ENCODE data around the gene ZNF438.

ZNF438 gene

DNA sequence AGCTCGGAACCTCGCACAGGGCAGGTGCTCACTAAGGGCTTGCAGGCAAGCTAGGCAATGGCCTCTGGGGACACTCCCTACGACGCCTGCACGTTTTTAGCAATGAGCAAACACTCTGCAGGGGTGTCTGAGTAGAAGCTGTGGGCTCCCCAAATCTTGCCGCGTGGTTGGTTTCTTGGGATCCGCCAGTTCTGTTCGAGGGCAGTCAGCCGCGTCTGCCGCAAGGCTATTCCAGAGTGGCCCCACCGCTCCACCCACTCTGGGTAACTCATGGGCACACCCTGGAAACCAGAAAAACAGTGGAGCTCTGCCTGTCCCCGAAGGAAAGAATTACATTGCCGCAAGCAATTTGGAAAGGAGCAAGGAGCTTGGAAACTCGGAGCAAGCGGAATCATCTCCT lies 212.8 kb downstream of the ZNF438 start:
- H3K4me3 ChIP-seq (ENCODE audit: low read length) = no peak overlapping the region
- no peak for DNase-seq (ENCODE audit: low read depth)
- TF ChIP-seq CTCF (conservative IDR thresholded peaks at IDR 0.05; ENCODE audit: low read depth, low read length) = no peak

DNA sequence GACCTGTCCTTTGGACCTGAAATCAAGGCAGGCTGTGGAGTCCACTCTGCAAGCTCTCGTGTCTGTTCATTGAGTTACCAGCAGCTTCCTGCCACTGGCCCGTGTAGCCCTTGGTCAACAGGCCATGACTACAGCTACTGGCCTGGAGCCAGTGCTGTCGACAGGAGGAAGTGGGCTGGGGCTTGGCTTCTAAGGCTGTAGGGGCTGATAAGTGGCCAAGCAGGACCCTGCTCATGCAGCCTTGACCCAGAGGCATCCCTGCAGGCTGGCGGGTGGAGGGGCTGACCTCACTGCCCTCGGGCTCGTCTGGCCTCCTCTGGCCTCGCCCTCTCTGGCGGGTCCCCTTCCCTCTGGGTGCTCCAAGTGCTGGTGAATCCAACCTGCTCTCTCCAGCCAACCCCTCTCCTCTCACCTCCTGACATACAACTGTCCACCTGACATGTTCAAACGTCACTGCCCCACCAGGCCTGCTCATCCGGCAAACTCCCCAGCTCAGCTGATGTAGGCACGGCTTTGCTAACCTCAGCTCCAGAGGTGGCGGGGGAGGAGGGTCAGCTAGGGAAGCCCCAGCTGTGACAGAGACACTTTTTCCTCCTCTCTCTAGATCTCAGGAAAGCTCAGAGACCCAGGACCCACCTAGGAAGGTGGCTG lies 213.5 kb downstream of the ZNF438 start:
- no peak for TF ChIP-seq CTCF (conservative IDR thresholded peaks at IDR 0.05; ENCODE audit: low read depth, low read length)
- DNase-seq (ENCODE audit: low read depth) = no peak

GRCh38 chr10:30817541-30817940 lies 214.1 kb downstream of the ZNF438 start:
- H3K4me3 ChIP-seq (ENCODE audit: low read length) = no peak overlapping the region
- TF ChIP-seq CTCF (conservative IDR thresholded peaks at IDR 0.05; ENCODE audit: low read depth, low read length) = no peak
- DNase-seq (ENCODE audit: low read depth) = no peak

More for the DNA sequence above, 213.5 kb downstream of the ZNF438 start:
- no peak overlapping the region for H3K4me3 ChIP-seq (ENCODE audit: low read length)

- TF ChIP-seq CTCF (conservative IDR thresholded peaks at IDR 0.05; ENCODE audit: low read depth, low read length) = no peak
- no peak for DNase-seq (ENCODE audit: low read depth)
- H3K4me3 ChIP-seq (ENCODE audit: low read length) = no peak overlapping the region
Observed at GRCh38 chr10:30816820-30817171, 214.9 kb downstream of the ZNF438 start.

- no peak for DNase-seq (ENCODE audit: low read depth)
- no peak for TF ChIP-seq CTCF (conservative IDR thresholded peaks at IDR 0.05; ENCODE audit: low read depth, low read length)
- no peak overlapping the region for H3K4me3 ChIP-seq (ENCODE audit: low read length)
Observed at GRCh38 chr10:30816159-30816819, 215.4 kb downstream of the ZNF438 start.

DNA sequence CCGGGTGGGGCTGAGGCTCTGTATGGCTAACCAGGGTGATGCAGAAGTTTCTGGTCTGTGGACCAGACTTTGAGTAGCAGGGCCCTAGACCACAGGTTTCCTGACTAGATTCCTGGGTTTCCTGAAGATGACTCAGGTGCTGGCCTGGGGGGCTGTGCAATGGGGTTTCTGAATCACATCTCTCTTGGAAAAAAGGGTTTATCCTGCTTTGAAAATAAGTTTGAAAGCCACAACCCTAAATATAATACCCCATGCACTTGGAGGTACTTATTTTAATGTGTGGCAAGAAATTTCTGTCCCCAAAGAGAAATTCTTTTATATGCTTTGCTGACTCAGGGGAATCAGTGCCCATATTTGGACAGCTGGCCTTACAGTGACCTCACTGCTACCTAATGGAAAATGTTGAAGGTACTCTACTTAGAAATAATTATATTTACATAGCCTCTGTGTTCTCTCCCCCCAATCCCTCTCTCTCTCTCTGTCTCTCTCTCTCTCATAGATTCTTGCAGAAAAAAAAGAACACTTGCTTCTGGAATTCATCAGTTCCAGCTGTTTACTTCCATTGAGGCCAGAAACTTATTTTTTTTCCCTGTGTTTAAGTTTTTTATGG lies 217.7 kb downstream of the ZNF438 start:
- no peak overlapping the region for H3K4me3 ChIP-seq (ENCODE audit: low read length)
- no peak for TF ChIP-seq CTCF (conservative IDR thresholded peaks at IDR 0.05; ENCODE audit: low read depth, low read length)
- no peak for DNase-seq (ENCODE audit: low read depth)
